ENCODE results near the gene AQP9.

DNA sequence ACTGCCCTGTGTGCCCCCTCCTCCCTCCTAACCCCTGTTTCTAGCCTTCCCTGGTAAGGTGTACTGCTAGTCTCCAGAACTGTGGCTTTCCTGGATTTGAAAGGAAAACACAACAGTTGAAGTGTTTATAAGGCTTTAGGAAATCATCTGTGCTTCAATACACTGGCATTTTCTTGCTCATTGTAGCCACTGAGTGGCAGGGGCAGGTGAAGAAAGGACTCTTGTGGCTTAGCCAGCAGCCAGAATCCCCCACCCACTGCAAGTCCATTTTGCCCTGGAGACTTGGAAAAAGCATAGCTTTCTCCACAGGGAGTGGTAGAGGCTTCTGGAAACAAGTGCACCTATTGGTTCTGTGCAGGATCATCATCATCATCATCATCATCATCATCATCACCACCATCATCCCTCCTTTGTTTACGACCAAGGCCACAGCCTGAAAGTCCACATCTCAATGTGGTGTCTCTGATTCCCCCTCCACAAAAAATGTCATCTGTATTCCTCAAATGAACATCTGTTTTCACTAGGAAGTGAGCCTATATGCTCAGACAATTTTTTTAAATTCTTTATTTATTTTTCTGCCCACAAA, 33.4 kb downstream of the AQP9 start:
- TF ChIP-seq, protein P1, sequence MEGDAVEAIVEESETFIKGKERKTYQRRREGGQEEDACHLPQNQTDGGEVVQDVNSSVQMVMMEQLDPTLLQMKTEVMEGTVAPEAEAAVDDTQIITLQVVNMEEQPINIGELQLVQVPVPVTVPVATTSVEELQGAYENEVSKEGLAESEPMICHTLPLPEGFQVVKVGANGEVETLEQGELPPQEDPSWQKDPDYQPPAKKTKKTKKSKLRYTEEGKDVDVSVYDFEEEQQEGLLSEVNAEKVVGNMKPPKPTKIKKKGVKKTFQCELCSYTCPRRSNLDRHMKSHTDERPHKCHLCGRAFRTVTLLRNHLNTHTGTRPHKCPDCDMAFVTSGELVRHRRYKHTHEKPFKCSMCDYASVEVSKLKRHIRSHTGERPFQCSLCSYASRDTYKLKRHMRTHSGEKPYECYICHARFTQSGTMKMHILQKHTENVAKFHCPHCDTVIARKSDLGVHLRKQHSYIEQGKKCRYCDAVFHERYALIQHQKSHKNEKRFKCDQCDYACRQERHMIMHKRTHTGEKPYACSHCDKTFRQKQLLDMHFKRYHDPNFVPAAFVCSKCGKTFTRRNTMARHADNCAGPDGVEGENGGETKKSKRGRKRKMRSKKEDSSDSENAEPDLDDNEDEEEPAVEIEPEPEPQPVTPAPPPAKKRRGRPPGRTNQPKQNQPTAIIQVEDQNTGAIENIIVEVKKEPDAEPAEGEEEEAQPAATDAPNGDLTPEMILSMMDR (IDR thresholded peaks at IDR 0.05): no peak
- TF ChIP-seq POLR2AphosphoS5 (IDR thresholded peaks at IDR 0.05) (no peak), POLR2A (IDR thresholded peaks at IDR 0.05) (no peak), EP300 (IDR thresholded peaks at IDR 0.05) (no peak)

Measured in gastroesophageal sphincter (tissue), 3 donors.